PC-3 (cell line): ENCODE results near the gene IFT25.

ENCODE experiments used
- CTCF ChIP-seq: fragments of 300-600 bp; sonication (generic); conservative IDR thresholded peaks from 2 replicates; pipeline ENCODE4 v1.5.1; 2017; ENCODE audit warnings: antibody characterized with exemption, low read depth, mild to moderate bottlenecking, low read length
- EZH2 ChIP-seq: fragments of 300-600 bp; sonication (generic); IDR thresholded peaks from one replicate; pipeline ENCODE4 v1.6.1; 2017; ENCODE audit warnings: antibody characterized with exemption, mild to moderate bottlenecking, low read length; ENCODE audit not compliant: unreplicated experiment
- EZH2phosphoT487 ChIP-seq: fragments of 300-600 bp; sonication (generic); IDR thresholded peaks from 2 replicates; pipeline ENCODE4 v1.6.1; 2018; ENCODE audit warnings: mild to moderate bottlenecking, antibody characterized with exemption, low read length, borderline replicate concordance

- TF ChIP-seq CTCF (no peak), EZH2 (no peak), EZH2phosphoT487 (no peak)
Observed at GRCh38 chr1:53896635-53897229, 48.8 kb downstream of the IFT25 start.
